Kidney epithelial cell (primary cell): ENCODE results near the gene CLIC6. TPM values are rescaled to one million over a fixed set of nuclear protein-coding genes. Genes with fewer than 3 reads are reported as not detected.
A peak's percentile ranks its signal among the peaks of the same experiment; 100 is the strongest.

Experiments
- DNase-seq: peaks from one replicate; pipeline ENCODE4 v3.0.0-alpha.2; 2010; ENCODE audit warnings: low read depth
- H3K27me3 ChIP-seq: 2 replicates; pipeline ENCODE4 v1.6.0; 2011; ENCODE audit warnings: low read length; ENCODE audit not compliant: control insufficient read depth, insufficient read depth
- H3K36me3 ChIP-seq: 2 replicates; pipeline ENCODE4 v1.5.1; 2011; ENCODE audit warnings: low read length; ENCODE audit not compliant: control insufficient read depth, insufficient read depth
- H3K4me3 ChIP-seq: 2 replicates; pipeline ENCODE4 v1.5.1; 2011; ENCODE audit warnings: low read depth, mild to moderate bottlenecking, control low read depth, low read length
- total RNA-seq: library from RNA; depleted of rRNA; stranded (reverse); fragments of >200 nt; gene quantifications from 2 replicates; pipeline ENCODE4 v1.2.3, GENCODE V29; 2015
- TF ChIP-seq, protein P1 (sequence below): IDR thresholded peaks from 2 replicates; pipeline ENCODE4 v1.5.1; 2011; ENCODE audit warnings: mild to moderate bottlenecking, moderate library complexity, low read length, control low read depth, inconsistent platforms; ENCODE audit not compliant: insufficient read depth, poor library complexity, severe bottlenecking

The CLIC6 gene
- total RNA-seq, 1 donor from 2014 or later: 8.0 TPM

DNA sequence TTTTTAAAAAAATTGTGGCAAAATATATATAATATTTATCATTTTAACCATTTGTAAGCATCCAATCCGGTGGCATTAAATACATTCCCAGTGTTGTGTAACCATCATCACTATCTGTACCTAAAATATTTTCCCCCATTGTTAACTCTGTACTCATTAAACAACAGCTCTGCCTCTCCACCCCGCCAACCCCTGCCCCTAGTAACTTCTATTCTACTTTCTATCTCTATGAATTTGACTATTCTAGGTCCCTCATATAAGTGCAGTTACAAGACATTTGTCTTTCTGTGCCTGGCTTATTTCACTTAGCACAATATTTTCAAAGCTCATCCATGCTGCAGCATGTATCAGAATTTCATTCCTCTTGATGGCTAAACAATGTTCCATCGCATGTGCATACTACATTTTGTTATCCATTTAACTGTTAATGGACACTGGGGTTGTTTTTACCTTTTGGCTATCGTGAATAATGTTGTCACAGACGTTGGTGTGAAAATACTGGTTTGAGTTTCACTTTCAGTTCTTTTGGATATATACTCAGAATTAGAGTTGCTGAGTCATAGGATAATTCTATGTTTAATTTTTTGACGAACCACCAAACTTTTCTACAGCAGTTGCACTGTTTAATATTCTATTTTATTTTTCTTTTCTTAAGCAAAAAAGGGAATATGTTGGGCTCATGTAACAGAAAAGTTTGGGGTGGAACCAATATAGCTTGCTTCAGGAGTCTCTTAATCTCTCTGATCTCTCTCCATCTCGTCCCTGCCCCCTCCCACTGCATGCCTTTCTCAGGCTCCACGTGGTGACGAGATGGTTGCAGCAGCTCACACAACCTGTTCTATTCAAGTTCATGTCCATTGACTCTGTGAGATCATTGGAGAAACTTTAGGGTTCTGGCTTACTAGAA lies 28.7 kb upstream of the CLIC6 start:
- Histone ChIP-seq H3K4me3 (no peak overlapping the region), H3K27me3 (no peaks in the 10 kb centered on the region)

DNA sequence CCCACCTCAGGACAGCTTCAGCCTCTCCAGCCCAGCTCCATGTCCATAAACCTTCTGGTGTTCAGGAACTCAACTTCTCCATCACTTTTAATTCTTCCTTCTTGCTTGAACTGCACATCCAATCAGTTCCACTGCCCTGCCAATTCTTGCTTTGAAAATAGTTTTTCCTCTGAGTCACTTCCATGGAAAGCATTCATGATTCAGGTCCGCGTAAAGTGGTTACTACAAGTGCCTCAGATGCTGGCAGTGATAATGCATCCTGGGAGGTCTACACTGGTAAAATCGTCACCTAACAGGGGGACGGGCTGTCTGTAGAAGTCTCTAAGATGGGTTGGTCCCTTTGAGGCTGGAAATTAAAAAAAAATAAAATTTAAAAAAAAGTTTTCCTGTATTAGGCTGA lies 27.9 kb upstream of the CLIC6 start:
- no peaks in the 10 kb centered on the region for H3K36me3 ChIP-seq
- DNase-seq: peak; percentile 39
- no peak overlapping the region for H3K4me3 ChIP-seq
- H3K27me3 ChIP-seq: no peaks in the 10 kb centered on the region
- TF ChIP-seq, protein P1, sequence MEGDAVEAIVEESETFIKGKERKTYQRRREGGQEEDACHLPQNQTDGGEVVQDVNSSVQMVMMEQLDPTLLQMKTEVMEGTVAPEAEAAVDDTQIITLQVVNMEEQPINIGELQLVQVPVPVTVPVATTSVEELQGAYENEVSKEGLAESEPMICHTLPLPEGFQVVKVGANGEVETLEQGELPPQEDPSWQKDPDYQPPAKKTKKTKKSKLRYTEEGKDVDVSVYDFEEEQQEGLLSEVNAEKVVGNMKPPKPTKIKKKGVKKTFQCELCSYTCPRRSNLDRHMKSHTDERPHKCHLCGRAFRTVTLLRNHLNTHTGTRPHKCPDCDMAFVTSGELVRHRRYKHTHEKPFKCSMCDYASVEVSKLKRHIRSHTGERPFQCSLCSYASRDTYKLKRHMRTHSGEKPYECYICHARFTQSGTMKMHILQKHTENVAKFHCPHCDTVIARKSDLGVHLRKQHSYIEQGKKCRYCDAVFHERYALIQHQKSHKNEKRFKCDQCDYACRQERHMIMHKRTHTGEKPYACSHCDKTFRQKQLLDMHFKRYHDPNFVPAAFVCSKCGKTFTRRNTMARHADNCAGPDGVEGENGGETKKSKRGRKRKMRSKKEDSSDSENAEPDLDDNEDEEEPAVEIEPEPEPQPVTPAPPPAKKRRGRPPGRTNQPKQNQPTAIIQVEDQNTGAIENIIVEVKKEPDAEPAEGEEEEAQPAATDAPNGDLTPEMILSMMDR: no peak

More for the DNA sequence above, 28.7 kb upstream of the CLIC6 start:
- DNase-seq: no peak
- TF ChIP-seq, protein P1: no peak
- no peaks in the 10 kb centered on the region for H3K36me3 ChIP-seq

DNA sequence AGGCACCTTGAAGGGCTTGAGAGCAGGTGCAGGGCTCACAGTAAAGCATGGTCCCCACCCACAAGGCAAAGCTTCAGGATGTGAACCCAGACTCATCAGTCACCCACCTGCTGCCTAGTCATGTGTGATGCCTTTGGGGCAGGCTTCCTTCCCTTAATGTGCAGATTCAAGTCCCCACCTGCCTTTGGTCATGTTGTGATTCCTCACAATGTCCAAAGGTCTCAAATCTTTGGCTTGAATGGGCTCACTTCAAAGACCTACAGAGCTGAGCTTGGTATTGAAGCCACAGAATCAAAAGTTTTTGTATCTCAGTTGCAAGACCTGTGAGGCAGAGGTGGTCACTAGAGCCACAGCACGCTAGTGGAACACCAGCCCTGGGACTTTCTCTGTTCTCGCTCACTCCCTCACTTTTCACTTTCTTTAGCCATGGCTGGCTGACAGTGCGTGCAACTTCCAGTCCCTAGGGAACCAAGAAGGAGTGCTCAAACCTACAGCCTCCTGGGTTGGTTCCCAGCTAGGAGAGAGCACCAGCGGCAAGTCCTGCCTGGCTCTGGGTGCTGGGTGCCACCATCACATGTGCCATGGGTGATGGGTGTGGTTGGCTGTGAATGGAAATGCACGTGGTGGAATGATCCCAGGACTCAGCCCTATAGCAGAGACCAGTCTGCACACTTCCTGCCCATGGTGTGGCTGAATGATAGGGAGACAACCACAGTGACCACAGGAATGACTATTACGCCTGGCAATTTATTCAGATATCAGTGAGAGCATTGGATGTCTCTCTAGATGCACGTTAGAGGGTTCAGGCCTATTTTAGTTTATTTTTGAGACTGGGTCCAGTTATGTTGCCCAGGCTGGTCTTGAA lies 26.4 kb upstream of the CLIC6 start:
- H3K4me3 ChIP-seq: no peak overlapping the region
- TF ChIP-seq, protein P1: no peak
- DNase-seq: no peak
- no peaks in the 10 kb centered on the region for H3K36me3 ChIP-seq
- peaks cover 3% of the 10 kb centered on the region for H3K27me3 ChIP-seq

DNA sequence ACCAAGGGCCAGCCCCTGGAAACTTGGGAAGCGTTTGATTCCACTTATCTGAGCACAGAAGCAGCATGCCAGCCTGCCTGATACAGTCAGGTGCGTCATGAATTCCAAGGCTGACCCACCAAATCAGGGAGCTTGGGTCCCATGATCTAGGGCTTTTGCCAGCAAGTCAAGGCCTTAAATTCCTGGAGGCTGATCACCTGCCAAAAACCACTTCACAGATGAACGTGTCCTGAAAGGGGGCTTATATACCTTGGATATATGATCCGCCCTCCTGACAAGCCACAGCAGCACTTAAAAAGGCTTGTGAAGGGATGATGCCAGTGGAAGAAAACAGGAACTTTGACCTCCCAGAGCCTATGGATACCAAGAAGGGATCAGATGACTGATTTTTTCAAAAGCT lies 24.0 kb upstream of the CLIC6 start:
- TF ChIP-seq, protein P1: no peak
- Histone ChIP-seq H3K27me3 (peaks cover 5% of the 10 kb centered on the region), H3K36me3 (no peaks in the 10 kb centered on the region), H3K4me3 (no peak overlapping the region)
- no peak for DNase-seq

DNA sequence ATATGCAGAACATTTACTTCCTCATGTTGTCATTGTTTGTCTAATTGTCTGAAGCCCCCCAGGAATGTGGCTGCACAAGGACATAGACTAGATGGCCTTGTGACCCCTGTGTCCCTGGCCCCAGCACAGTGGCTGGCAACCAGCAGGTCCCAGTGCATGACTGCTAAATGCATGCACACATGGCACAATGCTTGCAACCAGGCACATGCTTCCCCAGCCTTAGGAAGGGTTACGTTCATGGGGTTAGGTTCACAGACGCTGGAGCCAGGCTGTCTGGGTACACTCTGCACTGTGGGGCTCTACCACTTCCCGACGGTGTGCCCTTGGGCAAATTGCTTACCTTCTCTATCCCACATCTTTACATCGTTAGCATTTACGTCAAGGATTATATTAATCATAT lies 21.2 kb upstream of the CLIC6 start:
- DNase-seq: no peak
- H3K27me3 ChIP-seq: peaks cover 8% of the 10 kb centered on the region
- TF ChIP-seq, protein P1: no peak
- H3K36me3 ChIP-seq: no peaks in the 10 kb centered on the region
- H3K4me3 ChIP-seq: no peak overlapping the region
